GM19328 (cell line): ENCODE results near the gene C19orf53.

ENCODE experiments used
- ATAC-seq: cut with Tn5 transposase; IDR thresholded peaks from one replicate; pipeline ENCODE4 v1.9.1; 2021; ENCODE audit warnings: mild to moderate bottlenecking, moderate library complexity; ENCODE audit not compliant: unreplicated experiment

Gene C19orf53

GRCh38 chr19:13795595-13796300 lies 21.5 kb downstream of the C19orf53 start:
- ATAC-seq, result peak; percentile 38

- ATAC-seq, result no peak
These were observed 22.2 kb downstream of the C19orf53 start for GRCh38 chr19:13796301-13797057.

GRCh38 chr19:13797058-13797440 lies 22.8 kb downstream of the C19orf53 start:
- ATAC-seq, result no peak

GRCh38 chr19:13797870-13798269 lies 23.6 kb downstream of the C19orf53 start:
- ATAC-seq, result no peak

GRCh38 chr19:13799669-13800068 lies 25.4 kb downstream of the C19orf53 start:
- no peak for ATAC-seq

GRCh38 chr19:13803038-13803437 lies 28.8 kb downstream of the C19orf53 start:
- ATAC-seq, result no peak

- no peak for ATAC-seq
These were observed 30.8 kb downstream of the C19orf53 start for GRCh38 chr19:13804830-13805683.

- ATAC-seq, result no peak
These were observed 32.5 kb downstream of the C19orf53 start for GRCh38 chr19:13806728-13807127.

- ATAC-seq, result no peak
These were observed 33.3 kb downstream of the C19orf53 start for GRCh38 chr19:13807421-13808021.

- ATAC-seq, result no peak
These were observed 34.6 kb downstream of the C19orf53 start for GRCh38 chr19:13808856-13809255.

GRCh38 chr19:13812544-13812943 lies 38.3 kb downstream of the C19orf53 start:
- no peak for ATAC-seq

- no peak for ATAC-seq
These were observed 38.9 kb downstream of the C19orf53 start for GRCh38 chr19:13813147-13813546.

GRCh38 chr19:13814550-13814949 lies 40.3 kb downstream of the C19orf53 start:
- ATAC-seq, result no peak

- no peak for ATAC-seq
These were observed 42.9 kb downstream of the C19orf53 start for GRCh38 chr19:13817018-13817614.

- ATAC-seq, result no peak
These were observed 43.5 kb downstream of the C19orf53 start for GRCh38 chr19:13817615-13818371.

- ATAC-seq, result no peak
These were observed 45.0 kb downstream of the C19orf53 start for GRCh38 chr19:13819238-13819637.

GRCh38 chr19:13821292-13821691 lies 47.0 kb downstream of the C19orf53 start:
- no peak for ATAC-seq

GRCh38 chr19:13823256-13823655 lies 49.0 kb downstream of the C19orf53 start:
- ATAC-seq, result no peak

- no peak for ATAC-seq
These were observed 49.6 kb downstream of the C19orf53 start for GRCh38 chr19:13823901-13824300.

- ATAC-seq, result no peak
These were observed 50.4 kb downstream of the C19orf53 start for GRCh38 chr19:13824703-13825102.
